ENCODE measurements around the gene TRMT6.

DNA sequence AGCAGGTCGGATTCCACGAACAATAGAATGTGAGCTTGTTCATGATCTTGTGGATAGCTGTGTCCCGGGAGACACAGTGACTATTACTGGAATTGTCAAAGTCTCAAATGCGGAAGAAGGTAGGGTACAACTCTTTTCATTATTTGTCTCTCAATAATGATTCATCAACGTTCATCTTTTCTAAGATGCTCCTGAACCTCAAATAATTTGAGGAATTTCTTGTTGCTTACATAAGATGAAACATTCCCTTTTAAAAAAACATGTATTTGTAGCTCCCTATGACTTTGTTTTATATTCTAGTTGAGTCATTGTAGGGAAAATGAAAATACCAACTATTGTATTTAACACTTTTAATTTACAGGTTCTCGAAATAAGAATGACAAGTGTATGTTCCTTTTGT lies 17.1 kb upstream of the TRMT6 start:
- TF ChIP-seq CTCF (IDR thresholded peaks at IDR 0.05 in 4 of 5, conservative IDR thresholded peaks at IDR 0.05 in 1 of 5) = no peak
- TF ChIP-seq POLR2A (IDR thresholded peaks at IDR 0.05) = no peak
